Smooth muscle cell (in vitro differentiated cells): ENCODE results near the gene EDARADD. TPM values are rescaled to one million over a fixed set of nuclear protein-coding genes. Genes with fewer than 3 reads are reported as not detected.

Source experiments
- DNase-seq: peaks from one replicate; lab custom pipeline; 2025; ENCODE audit not compliant: unreplicated experiment; lab: John Stamatoyannopoulos, UW
- H2AFZ ChIP-seq: fragments of 200-600 bp; sonication (generic); 2 replicates; pipeline ENCODE4 v1.6.0; 2016; ENCODE audit warnings: antibody characterized with exemption, low read depth, mild to moderate bottlenecking
- H3F3A ChIP-seq: fragments of 200-600 bp; sonication (generic); 2 replicates; pipeline ENCODE4 v1.6.0; 2017; ENCODE audit warnings: antibody characterized with exemption, low read depth
- H3K27ac ChIP-seq: fragments of 200-600 bp; sonication (generic); 2 replicates; pipeline ENCODE4 v1.5.1; 2016; ENCODE audit warnings: low read depth, mild to moderate bottlenecking
- H3K27me3 ChIP-seq: fragments of 200-600 bp; sonication (generic); 2 replicates; pipeline ENCODE4 v1.6.1; 2016; ENCODE audit warnings: low read depth, mild to moderate bottlenecking
- H3K36me3 ChIP-seq: fragments of 200-600 bp; sonication (generic); 2 replicates; pipeline ENCODE4 v1.5.1; 2016; ENCODE audit warnings: low read depth
- H3K4me1 ChIP-seq: fragments of 200-600 bp; sonication (generic); 2 replicates; pipeline ENCODE4 v1.5.1; 2016; ENCODE audit warnings: low read depth
- H3K4me2 ChIP-seq: fragments of 200-600 bp; sonication (generic); 2 replicates; pipeline ENCODE4 v1.6.0; 2016; ENCODE audit warnings: mild to moderate bottlenecking
- H3K4me3 ChIP-seq: fragments of 200-600 bp; sonication (generic); 2 replicates; pipeline ENCODE4 v1.5.1; 2016; ENCODE audit warnings: mild to moderate bottlenecking
- H3K79me2 ChIP-seq: fragments of 200-600 bp; sonication (generic); 2 replicates; pipeline ENCODE4 v1.6.0; 2016; ENCODE audit warnings: low read depth, mild to moderate bottlenecking
- H3K9ac ChIP-seq: fragments of 200-600 bp; sonication (generic); 2 replicates; pipeline ENCODE4 v1.6.0; 2016; ENCODE audit warnings: low read depth
- H3K9me3 ChIP-seq: fragments of 200-600 bp; sonication (generic); replicated peaks from 2 replicates; pipeline ENCODE4 v1.5.1; 2016; ENCODE audit warnings: low read depth
- H4K20me1 ChIP-seq: fragments of 200-600 bp; sonication (generic); 2 replicates; pipeline ENCODE4 v1.6.0; 2016; ENCODE audit warnings: low read depth
- WGBS: methylation state at CpG from one replicate; pipeline ENCODE4 v1.1.7; 2016; ENCODE audit warnings: low lambda C conversion rate; 5-methylcytosine and 5-hydroxymethylcytosine counted together
- polyA plus RNA-seq: library from polyadenylated mRNA; unstranded; fragments of >200 nt; fragmentation: Nextera tagmentation; extraction: Ambion mirVana; gene quantifications from 2 replicates; pipeline ENCODE4 v1.2.1, GENCODE V29; 2016
- total RNA-seq: library from RNA; depleted of rRNA; stranded (reverse); fragments of >200 nt; gene quantifications from 2 replicates; pipeline ENCODE4 v1.2.3, GENCODE V29; 2014
- TF ChIP-seq, protein P1 (sequence below): fragments of 200-600 bp; sonication (generic); IDR thresholded peaks from 2 replicates; pipeline ENCODE4 v1.5.1; 2017; ENCODE audit warnings: borderline replicate concordance, mild to moderate bottlenecking, antibody characterized with exemption; ENCODE audit not compliant: insufficient read depth, poor library complexity, severe bottlenecking

Gene EDARADD
- total and polyA plus RNA-seq, 2 experiments from 2014 or later = 5.8 to 7.7 TPM

DNA sequence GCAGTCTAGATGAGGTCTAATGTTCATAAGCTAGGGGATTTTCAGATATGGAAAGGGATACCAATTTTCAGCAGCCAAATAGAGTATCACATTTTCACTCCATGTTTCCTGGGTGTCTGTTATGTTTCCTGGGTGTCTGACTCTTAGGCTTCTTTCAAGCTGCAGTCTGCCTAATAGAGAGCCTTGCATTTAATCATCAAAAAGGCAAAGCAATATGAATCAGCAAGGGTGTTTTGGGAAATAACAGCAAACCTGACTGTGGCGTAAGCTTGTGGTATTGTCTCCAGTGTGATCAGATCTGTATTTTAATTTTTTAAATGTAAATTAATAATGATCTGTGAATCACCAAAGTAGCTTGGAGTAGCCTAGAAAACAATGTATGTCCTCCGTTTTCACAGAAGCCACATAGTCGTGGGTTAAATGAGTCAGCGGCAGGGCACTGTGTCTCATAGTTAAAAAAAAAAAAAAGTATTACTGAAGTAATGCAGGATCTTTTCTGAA lies 140.1 kb downstream of the EDARADD start:
- Histone ChIP-seq H3K4me3 (no peak overlapping the region), H3F3A (no peaks in the 10 kb centered on the region), H3K4me2 (peak overlapping the region; percentile 72), H3K36me3 (no peaks in the 10 kb centered on the region), H3K79me2 (no peaks in the 10 kb centered on the region), H3K9ac (peak overlapping the region; percentile 23), H4K20me1 (peaks cover 11% of the 10 kb centered on the region), H3K27me3 (no peaks in the 10 kb centered on the region), H2AFZ (no peak overlapping the region), H3K4me1 (peaks cover 6% of the 10 kb centered on the region), H3K9me3 (no peaks in the 10 kb centered on the region), H3K27ac (peak overlapping the region; percentile 81)
- 33% methylated on average over 4 of the region's 4 CpGs for WGBS
- DNase-seq = no peak
- TF ChIP-seq, protein P1, sequence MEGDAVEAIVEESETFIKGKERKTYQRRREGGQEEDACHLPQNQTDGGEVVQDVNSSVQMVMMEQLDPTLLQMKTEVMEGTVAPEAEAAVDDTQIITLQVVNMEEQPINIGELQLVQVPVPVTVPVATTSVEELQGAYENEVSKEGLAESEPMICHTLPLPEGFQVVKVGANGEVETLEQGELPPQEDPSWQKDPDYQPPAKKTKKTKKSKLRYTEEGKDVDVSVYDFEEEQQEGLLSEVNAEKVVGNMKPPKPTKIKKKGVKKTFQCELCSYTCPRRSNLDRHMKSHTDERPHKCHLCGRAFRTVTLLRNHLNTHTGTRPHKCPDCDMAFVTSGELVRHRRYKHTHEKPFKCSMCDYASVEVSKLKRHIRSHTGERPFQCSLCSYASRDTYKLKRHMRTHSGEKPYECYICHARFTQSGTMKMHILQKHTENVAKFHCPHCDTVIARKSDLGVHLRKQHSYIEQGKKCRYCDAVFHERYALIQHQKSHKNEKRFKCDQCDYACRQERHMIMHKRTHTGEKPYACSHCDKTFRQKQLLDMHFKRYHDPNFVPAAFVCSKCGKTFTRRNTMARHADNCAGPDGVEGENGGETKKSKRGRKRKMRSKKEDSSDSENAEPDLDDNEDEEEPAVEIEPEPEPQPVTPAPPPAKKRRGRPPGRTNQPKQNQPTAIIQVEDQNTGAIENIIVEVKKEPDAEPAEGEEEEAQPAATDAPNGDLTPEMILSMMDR = no peak

Other genes starting within 250 kb of the EDARADD start
- 1.9 and 3.7 TPM in 2 replicates for gene ERO1B, start 112.3 kb upstream of the EDARADD start, total RNA-seq
- gene ERO1B, start 112.3 kb upstream of the EDARADD start, polyA plus RNA-seq = 1.3 and 2.1 TPM in 2 replicates
- gene LGALS8, start 129.7 kb downstream of the EDARADD start, total RNA-seq = 38.7 and 72.2 TPM in 2 replicates
- gene LGALS8, start 129.7 kb downstream of the EDARADD start, polyA plus RNA-seq = 25.7 and 26.0 TPM in 2 replicates
- 25.3 and 29.0 TPM in 2 replicates for gene HEATR1, start 210.2 kb downstream of the EDARADD start, total RNA-seq
- gene HEATR1, start 210.2 kb downstream of the EDARADD start, polyA plus RNA-seq = 6.9 and 7.4 TPM in 2 replicates